HTERT RPE-1 (cell line): ENCODE measurements around the gene RNF26.

Source experiments
- in situ Hi-C: fragments of 300-500 bp; cut with MboI; formaldehyde crosslinking; loops from 4 replicates; pipeline ENCODE4 v1.14.3; 2020; ENCODE audit warnings: low sequenced_read_pairs

Gene RNF26

GRCh38 chr11:119334174-119334930 lies at the start of gene RNF26:
RNF26 (plus strand) TSS chr11:119334527; CDS start chr11:119335123, 596 bp downstream.
- in situ Hi-C loops: no loop called here

DNA sequence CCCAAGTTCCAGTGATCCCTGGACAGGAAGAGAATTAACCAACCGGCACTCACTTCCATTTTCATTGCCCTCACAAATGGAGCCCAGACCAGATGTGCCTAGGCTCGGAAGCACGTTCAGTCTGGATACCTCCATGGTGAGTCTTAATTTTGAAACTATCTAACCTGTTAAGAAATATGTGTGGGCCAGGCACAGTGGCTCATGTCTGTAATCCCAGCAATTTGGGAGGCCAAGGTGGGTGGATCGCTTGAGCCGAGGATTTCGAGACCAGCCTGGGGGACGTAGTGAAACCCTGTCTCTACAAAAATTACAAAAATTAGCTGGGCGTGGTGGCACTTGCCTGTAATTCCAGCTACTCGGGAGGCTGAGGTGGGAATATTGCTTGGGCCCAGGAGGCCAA lies 48.9 kb upstream of the RNF26 start:
- in situ Hi-C loops: no loop called here

DNA sequence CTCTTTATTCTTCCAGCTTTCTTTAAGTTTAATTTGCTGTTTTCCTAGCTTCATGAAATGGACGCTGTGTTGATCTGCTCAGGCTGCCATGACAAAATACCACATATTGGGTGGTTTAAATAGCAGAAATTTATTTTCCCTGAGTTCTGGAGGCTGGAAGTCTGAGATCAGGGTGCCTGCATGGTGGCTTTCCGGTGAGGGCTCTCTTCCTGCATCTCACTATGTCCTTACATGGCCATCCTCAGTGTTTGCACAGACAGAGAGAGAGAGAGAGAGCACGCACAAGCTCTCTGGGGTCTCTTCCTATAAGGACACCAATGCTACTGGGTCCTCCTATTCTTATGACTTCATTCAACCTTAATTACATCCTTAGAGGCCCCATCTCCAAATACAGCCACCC lies 46.1 kb upstream of the RNF26 start:
- in situ Hi-C loops: no loop called here

DNA sequence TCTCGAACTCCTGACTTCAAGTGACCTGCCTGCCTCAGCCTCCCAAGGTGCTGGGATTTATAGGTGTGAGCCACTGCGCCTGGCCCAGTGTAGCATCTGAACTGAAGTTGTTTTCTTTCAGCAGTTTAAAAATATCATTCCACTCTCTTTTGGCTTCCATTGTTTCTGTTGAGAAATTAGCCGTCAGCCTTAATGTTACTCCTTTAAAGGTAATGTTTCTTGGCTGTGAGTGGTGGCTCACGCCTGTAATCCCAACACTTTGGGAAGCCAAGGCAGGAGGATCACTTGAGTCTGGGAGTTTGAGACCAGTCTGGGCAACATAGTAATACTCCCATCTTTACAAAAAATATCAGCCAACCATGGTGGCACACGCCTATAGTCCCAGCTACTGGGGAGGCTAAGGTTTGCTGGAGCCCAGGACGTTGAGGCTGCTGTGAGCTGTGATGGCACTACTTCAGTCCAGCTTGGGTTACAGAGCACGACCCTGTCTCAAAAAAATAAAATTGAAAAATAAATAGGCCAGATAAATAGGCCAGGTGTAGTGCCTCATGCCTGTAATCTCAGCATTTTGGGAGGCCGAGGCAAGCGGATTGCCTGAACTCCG lies 43.3 kb upstream of the RNF26 start:
- in situ Hi-C loops: no loop called here

DNA sequence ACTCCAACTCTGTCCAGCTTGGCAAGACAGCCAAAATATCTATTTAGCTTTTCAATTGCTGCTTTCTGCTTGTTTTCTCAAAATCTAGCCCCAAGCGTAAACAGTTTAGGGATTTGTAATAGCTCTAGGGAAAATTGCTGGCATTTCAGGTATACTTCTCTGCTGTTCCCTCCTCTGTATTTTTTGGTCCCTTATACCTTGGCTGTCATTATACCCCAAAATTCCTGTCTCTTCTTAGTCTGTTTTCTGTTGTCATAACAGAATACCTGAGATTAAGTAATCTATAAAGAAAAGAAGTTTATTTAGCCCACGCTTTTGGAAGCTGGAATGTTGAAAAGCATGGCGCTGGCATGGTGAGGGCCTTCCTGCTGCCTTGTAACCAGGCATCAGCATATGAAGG lies 40.9 kb upstream of the RNF26 start:
- in situ Hi-C loops: no loop called here

DNA sequence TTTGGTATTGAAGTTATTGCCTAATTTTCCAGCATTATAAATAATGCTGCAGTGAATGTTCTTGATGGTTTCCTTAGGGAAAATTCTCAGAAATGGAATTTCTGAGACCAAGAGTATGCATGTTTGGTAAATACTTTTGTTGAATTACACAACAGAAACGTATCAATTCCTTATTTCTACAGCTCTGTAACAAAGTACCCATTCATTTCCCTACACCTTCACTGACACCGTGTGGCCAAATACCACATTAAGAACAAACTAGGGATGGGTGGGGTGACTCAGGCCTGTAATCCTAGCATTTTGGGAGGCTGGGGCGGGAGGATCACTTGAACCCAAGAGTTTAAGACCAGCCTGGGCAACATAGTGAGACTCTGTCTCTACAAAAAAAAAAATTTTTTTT lies 39.1 kb upstream of the RNF26 start:
- in situ Hi-C loops: no loop called here

GRCh38 chr11:119297938-119298337 lies 36.4 kb upstream of the RNF26 start:
- in situ Hi-C loops: no loop called here

DNA sequence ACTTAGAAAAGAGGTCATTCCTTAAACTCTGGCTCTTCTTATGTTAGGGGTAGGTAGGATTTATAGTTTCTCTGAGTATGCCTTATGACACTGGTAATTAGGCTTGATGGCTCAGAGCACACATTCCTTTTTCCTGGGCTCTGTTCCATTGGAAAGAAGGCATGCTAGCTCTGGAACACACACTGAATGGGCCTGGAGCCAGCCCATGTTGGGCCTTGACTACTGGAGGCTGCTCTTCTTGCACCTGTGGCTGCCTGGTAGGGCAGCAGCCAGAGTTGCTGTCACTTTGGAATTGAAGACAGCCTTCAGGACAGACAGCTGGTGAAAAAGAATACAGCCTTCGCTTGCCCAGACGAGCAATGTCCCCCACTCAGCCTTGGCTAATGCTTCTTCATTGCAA lies 35.6 kb upstream of the RNF26 start:
- in situ Hi-C loops: no loop called here

DNA sequence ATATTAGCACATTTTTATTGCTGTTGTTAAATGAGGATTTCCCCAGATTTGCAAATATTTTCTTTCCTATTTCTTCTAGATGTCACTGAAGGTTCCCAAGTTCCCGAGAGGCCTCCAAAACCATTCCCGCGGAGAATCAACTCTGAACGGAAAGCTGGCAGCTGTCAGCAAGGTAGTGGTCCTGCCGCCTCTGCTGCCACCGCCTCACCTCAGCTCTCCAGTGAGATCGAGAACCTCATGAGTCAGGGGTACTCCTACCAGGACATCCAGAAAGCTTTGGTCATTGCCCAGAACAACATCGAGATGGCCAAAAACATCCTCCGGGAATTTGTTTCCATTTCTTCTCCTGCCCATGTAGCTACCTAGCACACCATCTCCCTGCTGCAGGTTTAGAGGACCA lies 34.9 kb upstream of the RNF26 start:
- in situ Hi-C loops: no loop called here

DNA sequence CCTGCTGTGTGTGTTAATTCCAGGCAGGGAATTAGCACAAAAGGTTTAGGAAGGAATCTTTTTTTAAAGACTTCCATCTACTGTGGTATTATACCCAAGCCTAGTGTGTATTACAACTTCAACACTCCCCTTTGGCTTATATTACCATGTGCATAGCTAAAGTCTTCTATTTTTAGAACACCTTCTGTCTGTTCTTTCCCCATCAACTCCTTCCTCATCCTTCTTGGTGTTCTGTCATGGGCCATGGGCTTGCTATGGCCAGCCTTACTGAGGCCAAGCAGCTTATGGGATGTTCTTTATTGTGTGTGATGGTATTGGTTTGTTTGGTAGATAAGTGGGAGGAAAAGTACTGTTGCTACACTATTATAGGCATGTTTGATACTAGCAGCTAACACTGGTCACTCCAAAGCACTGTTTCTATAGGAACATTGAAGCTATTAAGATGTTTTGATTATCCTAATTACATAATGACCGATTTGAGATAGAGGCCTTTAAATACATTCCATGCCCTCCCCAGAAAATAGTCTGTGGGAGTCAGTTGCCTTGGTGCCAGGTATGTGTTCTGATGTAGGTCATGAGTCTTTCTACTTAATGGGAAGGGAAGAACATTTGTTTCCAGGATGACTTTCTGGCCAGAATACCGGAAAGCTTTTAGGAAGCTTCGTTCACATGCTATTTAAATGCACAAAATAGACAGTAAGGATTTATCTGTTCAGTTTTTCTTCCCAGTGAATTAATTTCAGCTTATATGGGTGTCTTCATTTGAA lies 33.9 kb upstream of the RNF26 start:
- in situ Hi-C loops: no loop called here

- in situ Hi-C loops: no loop called here
Observed at GRCh38 chr11:119303227-119303718, 31.1 kb upstream of the RNF26 start.

- in situ Hi-C loops: no loop called here
Observed at GRCh38 chr11:119305556-119306372, 28.6 kb upstream of the RNF26 start.

GRCh38 chr11:119306373-119306890 lies 27.9 kb upstream of the RNF26 start:
- in situ Hi-C loops: no loop called here

- in situ Hi-C loops: no loop called here
Observed at GRCh38 chr11:119307219-119307618, 27.1 kb upstream of the RNF26 start.

- in situ Hi-C loops: no loop called here
Observed at GRCh38 chr11:119307974-119308373, 26.4 kb upstream of the RNF26 start.

GRCh38 chr11:119309411-119309810 lies 24.9 kb upstream of the RNF26 start:
- in situ Hi-C loops: no loop called here

DNA sequence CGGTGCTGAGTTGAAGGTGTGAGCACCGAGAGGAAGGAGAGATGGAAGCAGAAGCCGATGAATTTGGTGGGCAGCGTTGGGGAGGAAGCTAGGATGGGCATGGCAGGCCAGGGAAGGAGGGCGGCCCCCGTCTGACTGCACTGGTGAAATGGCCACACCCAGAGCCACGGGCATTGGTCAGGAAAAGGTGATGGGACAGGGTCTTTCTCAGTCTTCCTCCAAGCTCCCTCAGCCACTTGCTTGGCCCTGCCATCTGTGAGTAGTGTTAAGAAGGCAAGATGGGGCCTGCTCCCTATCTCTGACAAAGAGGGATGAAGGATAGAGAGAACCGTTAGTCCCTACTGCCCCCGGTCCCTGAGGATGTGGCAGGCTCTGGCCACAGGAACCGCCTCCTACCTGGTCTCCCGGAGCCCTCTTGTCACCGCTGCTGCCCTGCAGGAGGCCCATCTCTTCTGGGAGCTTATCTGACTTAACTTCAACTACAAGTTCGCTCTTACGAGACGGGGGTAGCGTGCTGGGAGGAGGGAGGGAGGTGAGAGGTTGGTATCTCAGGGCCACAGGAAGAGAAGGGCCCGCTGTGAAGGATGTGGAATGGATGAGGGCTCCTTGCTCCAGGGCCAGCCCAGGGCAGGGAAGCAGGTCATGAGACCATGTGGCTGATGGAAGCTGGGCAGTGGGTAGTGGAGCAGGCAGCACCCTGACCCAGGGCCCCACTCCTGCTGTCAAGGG lies 24.2 kb upstream of the RNF26 start:
- in situ Hi-C loops: no loop called here

DNA sequence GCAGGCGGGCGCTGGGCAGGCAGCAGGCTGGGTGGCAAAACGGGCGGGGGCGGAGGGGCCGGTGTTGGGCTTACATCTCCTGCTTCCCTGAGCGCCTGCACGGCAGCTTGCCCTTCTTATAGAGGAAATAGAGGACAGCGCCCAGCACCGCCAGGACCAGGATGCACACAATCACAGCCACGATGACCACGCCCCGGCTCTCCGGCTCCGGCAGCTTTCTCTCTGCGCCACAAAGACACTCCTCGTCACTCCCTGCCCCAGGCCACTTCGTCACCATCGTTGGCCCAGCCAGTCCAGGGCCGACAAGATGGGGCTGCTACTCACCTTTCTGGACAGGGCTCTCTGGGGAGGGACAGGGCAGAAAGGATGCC lies 23.7 kb upstream of the RNF26 start:
- in situ Hi-C loops: no loop called here

DNA sequence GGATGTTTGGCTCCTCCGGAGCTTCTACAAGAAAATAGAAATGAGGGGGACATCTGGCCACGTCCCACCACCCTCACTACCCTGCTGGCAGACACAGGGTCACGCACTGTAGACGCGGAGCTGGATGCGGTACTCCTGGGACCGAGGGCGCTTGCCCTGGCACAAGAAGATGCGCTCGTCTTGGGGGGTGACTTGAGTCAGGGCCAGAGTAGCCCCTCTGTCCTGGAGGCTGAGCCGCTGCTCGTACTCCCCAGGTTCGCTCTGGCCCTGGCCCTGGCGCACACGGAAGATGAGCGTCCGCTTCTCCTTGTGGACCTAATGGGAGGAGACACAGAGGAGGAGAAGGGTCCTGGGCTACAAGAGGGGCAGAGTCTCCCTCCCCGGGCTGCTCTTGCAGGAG lies 19.6 kb upstream of the RNF26 start:
- in situ Hi-C loops: no loop called here
